GM10266 (cell line): ENCODE measurements around the gene GRM6.

ENCODE experiments used
- DNase-seq: peaks from one replicate; pipeline ENCODE4 v3.0.0; 2012; ENCODE audit errors: extremely low spot score
- TF ChIP-seq, protein P1 (sequence below): IDR thresholded peaks from 2 replicates; pipeline ENCODE4 v1.5.1; 2012; ENCODE audit warnings: mild to moderate bottlenecking, low read depth; ENCODE audit not compliant: control insufficient read depth, insufficient read depth; ENCODE audit errors: missing control alignments

The GRM6 gene

DNA sequence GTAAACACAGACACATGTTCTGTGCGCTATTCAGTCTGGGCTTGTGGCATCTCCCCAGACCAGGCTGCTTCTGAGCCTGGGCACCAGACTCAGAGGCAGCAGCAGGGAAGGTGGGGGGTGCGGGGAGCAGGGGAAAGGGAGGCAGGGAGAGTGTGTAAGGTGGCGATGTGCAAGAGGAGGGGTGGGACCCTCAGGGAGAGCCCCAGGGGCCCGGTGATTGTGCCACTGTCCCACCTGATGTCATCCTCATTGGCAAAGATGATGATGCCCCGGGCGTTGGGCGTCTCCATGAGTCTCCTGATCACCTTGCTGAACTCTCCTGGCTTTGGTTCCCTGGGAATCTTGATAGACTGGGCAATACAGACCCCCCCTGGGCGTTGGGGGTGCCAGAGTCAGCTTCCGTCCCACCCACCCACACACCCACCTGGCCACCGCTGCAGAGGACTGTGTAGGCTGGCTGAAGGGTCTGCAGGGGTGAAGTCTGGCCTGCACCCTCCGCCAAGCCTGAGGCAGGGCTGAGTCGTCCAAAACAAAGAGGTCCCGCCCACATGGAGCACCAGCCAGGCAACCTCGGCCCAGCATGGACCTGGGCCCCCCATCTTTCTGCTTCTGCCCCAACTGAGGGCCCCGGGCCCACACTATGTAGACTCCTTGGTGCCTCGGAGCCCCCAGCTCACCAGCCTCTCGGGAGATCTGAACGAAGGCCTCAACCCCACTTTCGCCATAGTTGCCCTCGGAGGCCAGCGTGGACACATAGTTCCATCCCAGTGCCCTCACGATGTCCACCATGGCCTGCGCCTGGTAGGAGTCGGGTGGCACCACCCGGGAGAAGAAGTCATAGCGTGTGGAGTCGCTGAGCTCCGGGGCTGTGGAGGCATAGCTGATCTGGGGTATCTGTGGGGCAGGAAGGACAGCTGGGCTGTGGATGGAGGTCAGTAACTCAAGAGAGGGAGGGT is 3.7 kb downstream of the GRM6 start:
- TF ChIP-seq, protein P1, sequence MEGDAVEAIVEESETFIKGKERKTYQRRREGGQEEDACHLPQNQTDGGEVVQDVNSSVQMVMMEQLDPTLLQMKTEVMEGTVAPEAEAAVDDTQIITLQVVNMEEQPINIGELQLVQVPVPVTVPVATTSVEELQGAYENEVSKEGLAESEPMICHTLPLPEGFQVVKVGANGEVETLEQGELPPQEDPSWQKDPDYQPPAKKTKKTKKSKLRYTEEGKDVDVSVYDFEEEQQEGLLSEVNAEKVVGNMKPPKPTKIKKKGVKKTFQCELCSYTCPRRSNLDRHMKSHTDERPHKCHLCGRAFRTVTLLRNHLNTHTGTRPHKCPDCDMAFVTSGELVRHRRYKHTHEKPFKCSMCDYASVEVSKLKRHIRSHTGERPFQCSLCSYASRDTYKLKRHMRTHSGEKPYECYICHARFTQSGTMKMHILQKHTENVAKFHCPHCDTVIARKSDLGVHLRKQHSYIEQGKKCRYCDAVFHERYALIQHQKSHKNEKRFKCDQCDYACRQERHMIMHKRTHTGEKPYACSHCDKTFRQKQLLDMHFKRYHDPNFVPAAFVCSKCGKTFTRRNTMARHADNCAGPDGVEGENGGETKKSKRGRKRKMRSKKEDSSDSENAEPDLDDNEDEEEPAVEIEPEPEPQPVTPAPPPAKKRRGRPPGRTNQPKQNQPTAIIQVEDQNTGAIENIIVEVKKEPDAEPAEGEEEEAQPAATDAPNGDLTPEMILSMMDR: no peak
- DNase-seq: no peak

DNA sequence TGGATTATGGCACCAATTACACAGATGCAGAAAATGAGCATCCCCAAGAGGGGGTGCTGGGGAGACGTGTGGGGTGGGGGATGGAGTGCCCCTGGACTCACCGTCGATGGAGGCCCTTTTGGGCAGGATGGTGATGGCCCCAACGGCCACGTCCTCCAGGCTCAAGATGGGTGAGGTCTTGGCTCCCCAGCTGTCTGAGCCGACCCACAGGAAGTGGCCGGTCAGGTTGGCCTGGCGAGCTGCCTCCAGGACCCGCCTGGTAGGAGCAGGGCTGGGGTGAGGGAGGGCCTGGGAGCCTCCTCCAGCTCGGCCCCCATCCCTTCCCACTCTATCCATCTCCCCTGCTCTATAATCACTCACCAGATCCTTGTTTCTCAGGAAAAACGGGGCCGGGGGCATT is 4.6 kb downstream of the GRM6 start:
- no peak for DNase-seq
- TF ChIP-seq, protein P1: no peak

DNA sequence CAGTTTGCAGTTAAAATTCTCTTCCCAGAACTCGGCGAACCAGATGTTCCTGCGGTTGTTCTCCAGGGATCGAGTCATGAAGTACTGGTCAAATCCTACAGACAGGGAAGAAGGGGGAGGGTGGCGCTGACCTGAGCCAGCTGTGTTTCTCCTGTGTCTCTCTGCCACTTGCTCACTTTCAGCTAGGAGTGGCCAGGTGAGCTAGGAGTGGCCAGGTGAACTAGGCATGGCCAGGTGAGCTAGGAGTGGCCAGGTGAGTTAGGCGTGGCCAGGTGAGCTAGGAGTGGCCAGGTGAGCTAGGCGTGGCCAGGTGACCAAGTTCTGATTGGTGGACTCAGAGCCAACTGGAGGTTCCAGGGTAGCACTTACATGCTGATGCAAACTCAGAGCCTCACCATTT is 5.8 kb downstream of the GRM6 start:
- DNase-seq: no peak
- TF ChIP-seq, protein P1: no peak

DNA sequence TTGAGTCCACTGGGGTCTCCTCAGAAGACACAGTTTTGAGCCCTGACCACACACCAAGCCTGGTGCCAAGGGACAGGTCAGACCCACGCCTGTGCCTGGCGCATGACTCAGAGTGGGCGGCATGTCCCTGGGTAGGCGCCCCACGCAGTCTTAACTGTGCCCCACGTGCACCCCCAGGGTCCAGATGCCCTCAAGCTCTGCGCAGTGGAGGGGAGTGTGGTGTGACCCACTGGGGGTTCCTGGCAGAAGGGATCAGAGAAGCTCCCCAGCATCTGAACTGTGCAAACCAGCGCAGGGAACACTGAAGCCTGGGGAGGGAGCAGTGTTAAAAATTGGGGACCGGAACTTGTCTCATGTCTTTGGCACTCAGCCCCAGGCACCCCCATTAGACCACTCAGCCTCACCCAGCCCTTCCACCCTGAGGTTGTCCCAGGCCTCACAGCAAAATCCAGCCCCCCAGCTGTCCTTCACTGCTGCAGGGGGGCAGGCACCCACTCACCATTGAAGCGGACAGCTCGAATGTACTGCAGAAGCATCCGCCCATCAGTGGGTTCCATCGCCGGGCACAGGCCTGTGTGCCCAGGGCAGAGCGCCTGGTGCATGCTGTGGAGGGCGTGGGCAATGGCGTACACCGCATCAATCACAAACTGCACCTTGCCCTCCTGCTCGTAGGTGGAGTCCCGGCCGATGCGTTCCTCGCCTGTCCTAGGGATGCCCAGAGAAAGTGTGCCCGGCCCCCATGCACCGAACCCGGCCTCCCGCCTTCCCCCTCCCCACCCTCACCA is 6.5 kb downstream of the GRM6 start:
- no peak for DNase-seq
- TF ChIP-seq, protein P1: no peak

DNA sequence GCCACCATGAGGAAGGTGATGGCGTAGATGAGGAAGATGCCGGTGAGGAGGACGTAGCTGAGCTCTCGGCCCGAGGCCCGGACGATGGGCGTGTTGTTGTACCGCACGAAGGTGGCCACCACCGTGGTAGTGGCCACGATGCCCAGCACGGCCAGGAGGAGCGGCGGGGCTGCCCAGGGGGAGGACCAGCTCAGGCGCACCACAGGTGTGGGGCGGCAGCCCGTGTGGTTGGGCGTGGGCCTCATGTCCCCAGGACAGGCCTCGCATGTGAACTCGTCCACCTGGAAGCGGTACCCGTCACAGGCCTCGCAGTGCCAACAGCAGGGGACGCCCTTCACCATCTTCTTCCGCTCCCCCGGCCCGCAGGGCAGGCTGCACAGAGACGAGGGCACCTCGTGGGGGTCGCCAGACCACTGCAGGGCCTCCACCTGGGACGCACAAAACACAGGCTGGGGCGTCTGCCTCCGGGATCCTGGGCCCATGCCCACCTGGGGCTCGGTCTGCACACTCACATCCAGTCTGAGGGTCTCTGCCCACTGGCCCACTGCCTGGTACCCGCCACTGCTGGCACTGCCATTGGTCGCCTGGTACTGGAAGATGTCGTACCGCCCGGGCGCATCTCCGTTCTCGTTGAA is 8.7 kb downstream of the GRM6 start:
- TF ChIP-seq, protein P1: no peak
- DNase-seq: no peak

DNA sequence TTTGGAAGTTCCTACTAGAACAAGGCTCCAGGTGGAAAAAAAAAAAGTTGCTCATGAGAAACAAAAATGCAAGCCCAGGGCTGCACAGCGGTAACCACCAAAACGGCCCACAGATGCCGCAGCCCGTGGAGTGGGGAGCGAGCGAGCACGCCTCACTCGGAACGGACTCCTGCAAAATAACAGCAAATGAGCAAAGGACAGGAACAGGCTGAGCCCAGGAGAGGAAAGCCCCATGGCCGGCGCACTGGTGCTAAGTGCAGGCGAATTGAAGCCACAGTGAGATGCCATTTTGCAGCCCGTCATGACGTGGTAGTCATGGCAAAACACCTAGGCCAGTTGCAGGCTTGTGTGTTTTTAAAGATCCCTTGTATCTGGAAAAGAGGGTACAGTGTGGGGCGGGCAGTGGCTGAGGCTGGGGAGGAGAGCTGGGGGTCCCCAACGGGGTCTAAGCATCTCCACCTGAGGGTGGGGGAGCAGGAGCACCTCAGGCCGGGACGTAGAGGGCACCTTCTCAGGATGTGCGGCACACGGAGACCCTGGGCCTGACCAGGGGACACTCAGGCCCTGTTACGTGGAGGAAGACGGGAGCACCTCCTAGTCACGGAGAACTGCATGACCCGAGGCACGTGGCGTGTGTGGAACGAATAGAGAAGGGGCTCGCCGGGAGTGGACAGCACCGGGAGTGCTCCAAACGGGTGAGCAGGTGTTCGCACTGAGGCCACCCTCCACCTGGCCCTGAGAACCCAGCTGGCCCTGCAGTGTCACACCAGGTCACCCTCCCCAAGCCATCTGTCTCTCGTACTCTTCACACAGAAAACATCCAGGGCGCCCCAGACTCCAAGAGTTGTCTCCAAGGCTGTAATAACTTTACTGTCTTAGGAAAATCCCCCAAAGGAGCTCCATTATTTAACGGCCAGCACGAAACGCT is 10.7 kb downstream of the GRM6 start:
- no peak for DNase-seq
- TF ChIP-seq, protein P1: no peak
